Left renal pelvis (tissue), 4 donors: ENCODE results near the gene RPL18. TPM values are rescaled to one million over a fixed set of nuclear protein-coding genes. Genes with fewer than 3 reads are reported as not detected.
"Not testable (repeated sequence)": the region's sequence is repeated elsewhere in the genome, so short reads cannot be mapped to it uniquely, and the experiment has no call there.

Source experiments
- DNase-seq, 4 donors: peaks; one replicate each; pipeline ENCODE4 v3.0.0-alpha.2; 2013; ENCODE audit warnings: low read depth in 4 of 4, low spot score in 3 of 4
- polyA plus RNA-seq, 4 donors: library from polyadenylated mRNA; unstranded; fragments of 120-200 nt; gene quantifications; one replicate each; pipeline ENCODE4 v1.2.1, GENCODE V29; 2013; ENCODE audit not compliant: insufficient read length in 4 of 4

Gene RPL18
- polyA plus RNA-seq, 4 donors: 1,033 to 1,349 (median 1,082) TPM

DNA sequence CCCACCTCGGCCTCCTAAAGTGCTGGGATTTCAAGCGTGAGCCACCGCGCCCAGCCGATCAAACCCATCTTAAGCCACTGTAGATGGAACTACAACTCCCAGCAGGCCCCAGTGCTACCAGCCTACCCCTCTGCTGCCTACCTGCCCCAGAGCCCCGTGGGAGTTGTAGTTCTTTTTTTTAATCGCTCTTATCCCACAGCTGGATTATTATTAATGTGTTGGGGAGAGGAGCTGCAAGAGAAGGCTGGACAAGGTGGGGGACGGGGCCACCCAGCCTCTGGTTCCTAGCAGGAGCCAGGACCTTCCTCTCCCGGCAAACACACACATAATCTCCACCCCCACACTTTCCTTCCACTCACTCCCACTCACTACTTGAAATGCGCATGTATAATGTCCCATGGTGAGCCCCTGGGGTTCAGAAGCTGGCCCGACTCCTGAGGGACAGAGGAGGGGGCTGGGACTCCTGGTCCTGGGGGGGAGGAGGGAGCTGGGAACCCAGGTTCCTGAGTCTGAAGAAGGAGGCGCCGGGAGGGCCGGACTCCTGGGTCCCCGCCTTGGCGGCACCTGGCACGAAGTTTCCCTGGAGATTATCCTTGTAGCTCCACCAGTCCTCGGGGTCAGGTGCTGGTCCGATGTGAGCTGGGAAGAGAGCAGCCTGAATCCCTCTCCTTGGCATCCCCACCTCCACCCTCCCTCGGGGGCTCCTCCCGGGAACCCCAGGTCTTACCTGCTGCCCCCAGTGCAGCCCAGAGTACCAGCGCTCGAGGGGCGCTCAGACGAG lies 26.1 kb upstream of the RPL18 start:
- peak in 1 of 4 donors; percentile 65 for DNase-seq

GRCh38 chr19:48644355-48644754 lies 25.4 kb upstream of the RPL18 start:
- DNase-seq: no peak

DNA sequence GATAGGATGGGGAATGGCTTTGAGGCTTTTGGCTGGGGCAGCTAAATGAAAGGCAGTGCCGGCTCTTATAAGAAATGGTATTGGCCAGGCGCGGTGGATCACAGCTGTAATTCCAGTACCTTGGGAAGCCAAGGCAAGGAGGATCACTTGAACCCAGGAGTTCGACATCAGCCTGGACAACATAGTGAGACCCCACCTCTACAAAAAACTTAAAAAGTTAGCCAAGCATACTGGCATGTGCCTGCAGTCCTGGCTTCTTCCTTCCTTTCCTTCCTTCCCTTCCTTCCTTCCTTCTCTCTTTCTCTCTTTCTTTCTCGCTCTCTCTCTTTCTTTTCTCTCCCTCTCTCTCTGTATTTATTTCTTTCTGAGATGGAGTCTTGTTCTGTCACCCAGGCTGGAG lies 23.9 kb upstream of the RPL18 start:
- DNase-seq: no peak

DNA sequence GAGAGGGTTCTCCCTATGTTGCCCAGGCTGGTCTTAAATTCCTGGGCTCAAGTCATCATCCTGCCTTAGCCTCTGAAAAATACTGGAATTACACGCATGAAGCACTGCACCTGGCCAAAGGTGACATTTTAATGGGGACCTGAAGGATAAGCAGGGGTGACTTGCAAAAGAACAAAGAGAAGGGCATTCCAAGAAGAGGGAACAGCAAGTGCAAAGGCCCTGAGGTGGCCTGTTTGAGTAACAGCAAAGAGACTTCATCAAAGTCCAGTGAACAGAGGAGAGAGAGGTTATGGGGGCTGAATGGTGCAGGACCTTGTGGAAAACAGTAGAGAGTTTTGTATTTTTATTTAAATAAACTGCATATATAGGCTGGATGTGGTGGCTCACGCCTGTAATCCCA lies 22.9 kb upstream of the RPL18 start:
- no peak for DNase-seq

- no peak for DNase-seq
These were observed 20.8 kb upstream of the RPL18 start for GRCh38 chr19:48639483-48640375.

GRCh38 chr19:48638831-48639381 lies 19.9 kb upstream of the RPL18 start:
- DNase-seq: no peak

- peak in 3 of 4 donors; percentile 85 to 93 (median 86) for DNase-seq
These were observed 19.2 kb upstream of the RPL18 start for GRCh38 chr19:48637948-48638830.

- peak; percentile 96 to 98 (median 98) for DNase-seq
These were observed 18.5 kb upstream of the RPL18 start for GRCh38 chr19:48637449-48637947.

GRCh38 chr19:48636859-48637448 lies 18.0 kb upstream of the RPL18 start, which contains the start of gene DBP:
Gene DBP, minus strand, starts transcription at chr19:48637379. Its CDS starts 385 bp downstream, at chr19:48636994.
- DNase-seq: no peak

DNA sequence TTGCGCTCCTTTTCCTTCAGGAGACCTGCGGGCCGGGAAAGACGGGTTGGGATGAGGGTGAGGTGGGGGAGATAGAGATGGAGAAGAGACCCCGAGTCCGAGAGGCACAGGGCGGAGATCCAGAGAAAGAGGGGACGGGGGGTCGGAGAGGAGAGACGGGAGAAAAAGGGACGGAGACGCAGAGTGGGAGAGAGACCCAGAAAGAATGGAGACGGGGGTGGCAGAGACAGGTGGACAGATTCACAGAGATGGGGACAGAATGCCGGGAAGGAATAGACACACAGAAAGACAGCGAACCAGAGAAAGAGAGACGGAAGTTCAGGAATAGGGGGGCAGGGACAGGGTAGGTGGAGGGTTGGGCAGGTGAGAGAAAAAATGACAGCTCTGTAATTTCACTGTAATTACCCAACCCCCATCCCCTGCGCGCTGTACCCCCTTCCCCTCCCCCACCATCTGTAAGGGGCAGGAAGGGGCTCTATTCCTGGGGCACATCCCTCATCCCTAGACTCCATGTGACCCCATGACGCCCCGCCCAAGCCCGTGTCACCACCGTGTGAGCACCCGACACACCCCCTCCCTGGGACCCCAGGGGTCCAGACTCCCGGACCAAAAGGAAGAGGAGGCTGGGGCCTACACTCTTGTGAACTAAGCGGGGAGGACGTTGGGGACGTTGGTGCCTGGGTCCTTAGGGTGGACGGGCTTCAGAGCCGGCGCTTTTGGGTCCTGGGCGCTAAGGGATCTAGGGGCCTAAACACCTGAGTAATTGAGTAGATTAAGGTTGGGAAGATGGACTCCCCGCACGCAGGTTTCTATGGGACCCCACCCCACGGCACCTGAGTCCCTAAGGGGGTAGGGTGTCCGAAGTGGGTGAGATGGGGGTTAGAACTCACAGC lies 17.2 kb upstream of the RPL18 start:
- DNase-seq: no peak

- no peak for DNase-seq
These were observed 16.4 kb upstream of the RPL18 start for GRCh38 chr19:48635263-48635965.

- DNase-seq: peak; percentile 87 to 96 (median 94)
These were observed 15.7 kb upstream of the RPL18 start for GRCh38 chr19:48634424-48635262.

DNA sequence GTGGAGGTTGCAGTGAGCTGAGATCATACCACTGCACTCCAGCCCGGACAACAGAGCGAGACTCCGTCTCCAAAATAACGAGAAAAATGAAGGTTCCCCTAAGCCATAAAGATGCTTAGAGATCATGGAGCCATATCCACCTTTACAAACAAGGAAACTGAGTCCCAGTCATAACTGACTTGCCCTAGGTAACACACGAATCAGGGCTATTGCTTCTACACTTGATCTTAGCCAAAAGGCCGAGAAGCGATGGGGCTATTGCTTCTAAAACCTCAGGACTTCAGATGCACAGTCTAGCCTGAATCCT lies 15.0 kb upstream of the RPL18 start:
- no peak for DNase-seq

- no peak for DNase-seq
These were observed 14.4 kb upstream of the RPL18 start for GRCh38 chr19:48633148-48634035.

GRCh38 chr19:48632692-48633147 lies 13.7 kb upstream of the RPL18 start:
- no peak for DNase-seq

GRCh38 chr19:48632286-48632685 lies 13.3 kb upstream of the RPL18 start:
- DNase-seq: not testable (repeated sequence)
